ENCODE measurements around the gene ZNF117. TPM values are rescaled to one million over a fixed set of nuclear protein-coding genes. Genes with fewer than 3 reads are reported as not detected.
"Not testable (repeated sequence)": the region's sequence is repeated elsewhere in the genome, so short reads cannot be mapped to it uniquely, and the experiment has no call there.

Gene ZNF117
- total and polyA plus RNA-seq, 2 donors (not counting 1 experiment from before 2014, with no cell fraction given) = 5.2 to 9.2 TPM

DNA sequence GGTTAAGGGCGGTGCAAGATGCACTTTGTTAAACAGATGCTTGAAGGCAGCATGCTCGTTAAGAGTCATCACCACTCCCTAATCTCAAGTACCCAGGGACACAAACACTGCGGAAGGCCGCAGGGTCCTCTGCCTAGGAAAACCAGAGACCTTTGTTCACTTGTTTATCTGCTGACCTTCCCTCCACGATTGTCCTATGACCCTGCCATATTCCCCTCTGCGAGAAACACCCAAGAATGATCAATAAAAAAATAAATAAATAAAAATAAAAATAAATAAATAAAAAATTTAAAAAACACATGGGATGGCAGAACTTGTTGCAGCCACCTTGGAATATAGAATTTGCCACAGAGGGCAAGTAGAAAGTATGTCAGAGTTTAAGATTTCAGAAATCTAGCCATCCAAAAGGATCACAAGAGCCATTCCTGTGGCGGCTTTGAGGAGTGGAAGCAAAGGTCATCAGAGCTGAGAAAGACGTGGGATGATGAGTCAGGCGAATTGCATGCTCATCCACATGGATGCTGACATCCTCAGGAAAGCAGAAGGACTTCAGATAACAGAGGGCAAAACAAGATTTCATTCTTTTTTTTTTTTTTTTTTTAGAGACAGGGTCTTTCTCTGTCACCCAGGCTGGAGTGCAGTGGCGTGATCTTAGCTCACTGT is 43.4 kb upstream of the ZNF117 start:
- H3K4me1 ChIP-seq (ENCODE audit: control insufficient read depth in 2 of 2, insufficient read depth in 2 of 2, low read length in 2 of 2); H3K27ac ChIP-seq (ENCODE audit: low read length in 2 of 2); H3K36me3 ChIP-seq (replicated peaks in 1 of 2; ENCODE audit: control extremely low read depth in 1 of 2, control insufficient read depth in 1 of 2, extremely low read depth in 1 of 2, insufficient read depth in 2 of 2, low read length in 1 of 2); H3K4me3 Mint-ChIP-seq; H3K9ac ChIP-seq (ENCODE audit: low read length); H2AFZ ChIP-seq (ENCODE audit: insufficient read depth, low read depth, low read length, poor library complexity, severe bottlenecking); H3K4me1 Mint-ChIP-seq; H4K20me1 ChIP-seq (ENCODE audit: control insufficient read depth, insufficient read depth, low read length, poor library complexity, severe bottlenecking); H3K4me2 ChIP-seq (replicated peaks; ENCODE audit: low read depth, low read length, poor library complexity, severe bottlenecking); intact Hi-C loops (cut with micrococcal nuclease); H3K27me3 ChIP-seq (replicated peaks in 1 of 4; ENCODE audit: control extremely low read depth in 1 of 4, control insufficient read depth in 3 of 4, insufficient read depth in 4 of 4, low read length in 3 of 4); H3K79me2 ChIP-seq (ENCODE audit: control insufficient read depth, insufficient read depth, low read length); ATAC-seq (ENCODE audit: low read depth); POLR2A ChIA-PET; DNase-seq; H3K9me3 Mint-ChIP-seq (ENCODE audit: insufficient read depth); CTCF ChIA-PET; H3K9me3 ChIP-seq (ENCODE audit: control extremely low read depth in 1 of 3, control insufficient read depth in 2 of 3, insufficient read depth in 1 of 3, low read length in 2 of 3); H3K4me3 ChIP-seq (ENCODE audit: control extremely low read depth in 1 of 5, extremely low read depth in 1 of 5, insufficient read depth in 1 of 5, low read depth in 2 of 5, low read length in 4 of 5); H3K27me3 Mint-ChIP-seq; H3K27ac Mint-ChIP-seq: not testable (repeated sequence)
- 100% methylated on average over 1 of the region's 10 CpGs for WGBS (ENCODE audit: insufficient coverage)

DNA sequence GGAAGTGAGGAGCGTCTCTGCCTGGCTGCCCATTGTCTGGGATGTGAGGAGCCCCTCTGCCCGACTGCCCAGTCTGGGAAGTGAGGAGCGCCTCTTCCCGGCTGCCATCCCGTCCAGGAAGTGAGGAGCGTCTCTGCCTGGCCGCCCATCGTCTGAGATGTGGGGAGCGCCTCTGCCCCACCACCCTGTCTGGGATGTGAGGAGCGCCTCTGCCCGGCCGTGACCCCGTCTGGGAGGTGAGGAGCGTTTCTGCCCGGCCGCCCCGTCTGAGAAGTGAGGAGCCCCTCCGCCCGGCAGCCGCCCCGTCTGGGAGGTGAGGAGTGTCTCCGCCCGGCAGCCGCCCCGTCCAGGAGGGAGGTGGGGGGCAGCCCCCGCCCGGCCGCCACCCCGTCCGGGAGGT is 42.6 kb upstream of the ZNF117 start:
- POLR2A ChIA-PET; H3K4me2 ChIP-seq (replicated peaks; ENCODE audit: low read depth, low read length, poor library complexity, severe bottlenecking); H3K4me3 ChIP-seq (ENCODE audit: control extremely low read depth in 1 of 5, extremely low read depth in 1 of 5, insufficient read depth in 1 of 5, low read depth in 2 of 5, low read length in 4 of 5); intact Hi-C loops (cut with micrococcal nuclease); H3K27ac ChIP-seq (ENCODE audit: low read length in 2 of 2); H4K20me1 ChIP-seq (ENCODE audit: control insufficient read depth, insufficient read depth, low read length, poor library complexity, severe bottlenecking); DNase-seq; H3K27me3 ChIP-seq (replicated peaks in 1 of 4; ENCODE audit: control extremely low read depth in 1 of 4, control insufficient read depth in 3 of 4, insufficient read depth in 4 of 4, low read length in 3 of 4); ATAC-seq (ENCODE audit: low read depth); H3K27me3 Mint-ChIP-seq; H3K36me3 ChIP-seq (replicated peaks in 1 of 2; ENCODE audit: control extremely low read depth in 1 of 2, control insufficient read depth in 1 of 2, extremely low read depth in 1 of 2, insufficient read depth in 2 of 2, low read length in 1 of 2); H2AFZ ChIP-seq (ENCODE audit: insufficient read depth, low read depth, low read length, poor library complexity, severe bottlenecking); H3K4me3 Mint-ChIP-seq; H3K9ac ChIP-seq (ENCODE audit: low read length); H3K9me3 ChIP-seq (ENCODE audit: control extremely low read depth in 1 of 3, control insufficient read depth in 2 of 3, insufficient read depth in 1 of 3, low read length in 2 of 3); H3K9me3 Mint-ChIP-seq (ENCODE audit: insufficient read depth); CTCF ChIA-PET; H3K4me1 Mint-ChIP-seq; H3K27ac Mint-ChIP-seq; H3K79me2 ChIP-seq (ENCODE audit: control insufficient read depth, insufficient read depth, low read length); H3K4me1 ChIP-seq (ENCODE audit: control insufficient read depth in 2 of 2, insufficient read depth in 2 of 2, low read length in 2 of 2): not testable (repeated sequence)
- 92% methylated on average over 10 of the region's 30 CpGs for WGBS (ENCODE audit: insufficient coverage)

DNA sequence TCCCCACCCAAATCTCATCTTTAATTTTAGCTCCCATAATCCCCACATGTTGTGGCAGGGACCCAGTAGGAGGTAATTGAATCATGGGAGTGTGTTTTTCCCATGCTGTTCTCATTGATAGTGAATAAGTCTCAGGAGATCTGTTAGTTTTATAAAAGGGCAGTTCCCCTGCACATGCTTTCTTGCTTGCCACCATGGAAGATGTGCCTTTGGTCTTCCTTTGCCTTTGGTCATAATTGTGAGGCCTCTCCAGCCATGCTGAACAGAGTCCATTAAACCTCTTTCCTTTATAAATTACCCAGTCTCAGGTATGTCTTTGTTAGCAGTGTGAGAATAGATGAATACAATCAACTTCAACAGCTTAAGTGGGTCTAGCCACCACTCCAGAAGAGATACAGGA is 34.2 kb upstream of the ZNF117 start:
- intact Hi-C loops (cut with micrococcal nuclease); POLR2A ChIA-PET; ATAC-seq (ENCODE audit: low read depth); H3K4me2 ChIP-seq (replicated peaks; ENCODE audit: low read depth, low read length, poor library complexity, severe bottlenecking); CTCF ChIA-PET; H3K27me3 ChIP-seq (replicated peaks in 1 of 4; ENCODE audit: control extremely low read depth in 1 of 4, control insufficient read depth in 3 of 4, insufficient read depth in 4 of 4, low read length in 3 of 4); H4K20me1 ChIP-seq (ENCODE audit: control insufficient read depth, insufficient read depth, low read length, poor library complexity, severe bottlenecking); DNase-seq; H3K79me2 ChIP-seq (ENCODE audit: control insufficient read depth, insufficient read depth, low read length); H3K27me3 Mint-ChIP-seq; H3K36me3 ChIP-seq (replicated peaks in 1 of 2; ENCODE audit: control extremely low read depth in 1 of 2, control insufficient read depth in 1 of 2, extremely low read depth in 1 of 2, insufficient read depth in 2 of 2, low read length in 1 of 2); H3K9me3 ChIP-seq (ENCODE audit: control extremely low read depth in 1 of 3, control insufficient read depth in 2 of 3, insufficient read depth in 1 of 3, low read length in 2 of 3); H3K4me1 Mint-ChIP-seq; H3K9me3 Mint-ChIP-seq (ENCODE audit: insufficient read depth); H2AFZ ChIP-seq (ENCODE audit: insufficient read depth, low read depth, low read length, poor library complexity, severe bottlenecking); H3K27ac Mint-ChIP-seq; H3K27ac ChIP-seq (ENCODE audit: low read length in 2 of 2); H3K9ac ChIP-seq (ENCODE audit: low read length); H3K4me3 Mint-ChIP-seq; H3K4me3 ChIP-seq (ENCODE audit: control extremely low read depth in 1 of 5, extremely low read depth in 1 of 5, insufficient read depth in 1 of 5, low read depth in 2 of 5, low read length in 4 of 5); H3K4me1 ChIP-seq (ENCODE audit: control insufficient read depth in 2 of 2, insufficient read depth in 2 of 2, low read length in 2 of 2): not testable (repeated sequence)

DNA sequence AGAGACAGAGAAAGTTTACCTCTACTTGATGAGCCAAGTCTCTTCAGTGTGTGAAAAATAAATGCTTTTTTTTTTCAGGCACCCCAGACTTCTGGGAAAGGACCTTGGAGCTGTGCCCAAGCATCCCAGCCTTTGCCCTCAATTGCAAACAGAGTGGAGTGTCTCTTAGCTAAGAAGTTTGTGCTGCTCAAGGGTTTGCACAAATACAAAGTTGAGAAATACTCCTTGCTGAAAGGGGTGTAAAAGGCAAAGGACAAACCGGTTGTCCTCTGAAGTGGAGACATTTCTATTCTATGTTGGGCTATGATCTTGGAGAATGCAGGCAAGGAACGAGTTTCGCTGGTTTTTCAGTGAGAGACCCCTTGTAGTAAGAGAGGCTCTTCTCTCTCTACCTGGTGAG is 30.1 kb upstream of the ZNF117 start:
- H3K9me3 ChIP-seq (ENCODE audit: control extremely low read depth in 1 of 3, control insufficient read depth in 2 of 3, insufficient read depth in 1 of 3, low read length in 2 of 3); H4K20me1 ChIP-seq (ENCODE audit: control insufficient read depth, insufficient read depth, low read length, poor library complexity, severe bottlenecking); H3K4me2 ChIP-seq (replicated peaks; ENCODE audit: low read depth, low read length, poor library complexity, severe bottlenecking); H3K4me3 Mint-ChIP-seq; intact Hi-C loops (cut with micrococcal nuclease); H3K9me3 Mint-ChIP-seq (ENCODE audit: insufficient read depth); H3K4me1 ChIP-seq (ENCODE audit: control insufficient read depth in 2 of 2, insufficient read depth in 2 of 2, low read length in 2 of 2); H3K27ac ChIP-seq (ENCODE audit: low read length in 2 of 2); H3K79me2 ChIP-seq (ENCODE audit: control insufficient read depth, insufficient read depth, low read length); H3K27me3 Mint-ChIP-seq; H3K27ac Mint-ChIP-seq; DNase-seq; H3K4me1 Mint-ChIP-seq; H3K27me3 ChIP-seq (replicated peaks in 1 of 4; ENCODE audit: control extremely low read depth in 1 of 4, control insufficient read depth in 3 of 4, insufficient read depth in 4 of 4, low read length in 3 of 4); H3K4me3 ChIP-seq (ENCODE audit: control extremely low read depth in 1 of 5, extremely low read depth in 1 of 5, insufficient read depth in 1 of 5, low read depth in 2 of 5, low read length in 4 of 5); H3K36me3 ChIP-seq (replicated peaks in 1 of 2; ENCODE audit: control extremely low read depth in 1 of 2, control insufficient read depth in 1 of 2, extremely low read depth in 1 of 2, insufficient read depth in 2 of 2, low read length in 1 of 2); H3K9ac ChIP-seq (ENCODE audit: low read length); ATAC-seq (ENCODE audit: low read depth); H2AFZ ChIP-seq (ENCODE audit: insufficient read depth, low read depth, low read length, poor library complexity, severe bottlenecking): not testable (repeated sequence)
- CTCF ChIA-PET = interaction anchor here (0.9 kb wide), 1 partner anchor 15 kb away, joined by 3 read pairs; the partner anchor contains the start of gene ERV3-1
- no CpG with 5 or more reads among the region's 3 CpGs for WGBS (ENCODE audit: insufficient coverage)
- POLR2A ChIA-PET = interaction anchor here (0.7 kb wide), 1 partner anchor 57 kb away, joined by 3 read pairs; no protein-coding TSS in a partner anchor
